GM18951 (cell line): ENCODE results near the gene ZNF319.

Source experiments
- POLR2A ChIP-seq: IDR thresholded peaks from 4 replicates; pipeline ENCODE4 v1.6.1; 2011; ENCODE audit warnings: mild to moderate bottlenecking; ENCODE audit not compliant: insufficient read length, insufficient read depth; ENCODE audit errors: extremely low read depth
- in situ Hi-C: fragments of 300-500 bp; cut with MboI; formaldehyde crosslinking; loops from one replicate; pipeline ENCODE4 v1.12.0; 2022; ENCODE audit warnings: low sequenced_read_pairs, mixed read lengths, inconsistent platforms; ENCODE audit not compliant: unreplicated experiment

The ZNF319 gene

GRCh38 chr16:57999971-58000705 lies at the start of gene ZNF319:
Gene ZNF319 (minus strand): TSS chr16:58000672. CDS start chr16:57998265, 2,407 bp downstream.
- TF ChIP-seq POLR2A: no peak
- in situ Hi-C loops: loop anchor here (25.0 kb wide), 2 partner anchors 287 to 487 kb away; partner anchors contain the start of gene PRSS54

- in situ Hi-C loops: no loop called here
Observed at GRCh38 chr16:58049232-58050185, 49.0 kb upstream of the ZNF319 start.

GRCh38 chr16:58048494-58049231 lies 48.2 kb upstream of the ZNF319 start:
- TF ChIP-seq POLR2A: no peak
- in situ Hi-C loops: no loop called here

More at GRCh38 chr16:58049232-58050185, 49.0 kb upstream of the ZNF319 start:
- no peak for TF ChIP-seq POLR2A

GRCh38 chr16:58047557-58048348 lies 47.3 kb upstream of the ZNF319 start:
- no peak for TF ChIP-seq POLR2A
- in situ Hi-C loops: no loop called here

- in situ Hi-C loops: no loop called here
- no peak for TF ChIP-seq POLR2A
Observed at GRCh38 chr16:58046936-58047335, 46.5 kb upstream of the ZNF319 start.

GRCh38 chr16:58046054-58046881 lies 45.8 kb upstream of the ZNF319 start:
- no peak for TF ChIP-seq POLR2A
- in situ Hi-C loops: no loop called here

- no peak for TF ChIP-seq POLR2A
- in situ Hi-C loops: no loop called here
Observed at GRCh38 chr16:58045096-58045495, 44.6 kb upstream of the ZNF319 start.

GRCh38 chr16:58044266-58045019 lies 44.0 kb upstream of the ZNF319 start:
- in situ Hi-C loops: no loop called here
- TF ChIP-seq POLR2A: no peak

GRCh38 chr16:58043571-58044155 lies 43.2 kb upstream of the ZNF319 start:
- in situ Hi-C loops: no loop called here
- no peak for TF ChIP-seq POLR2A

GRCh38 chr16:58042886-58043515 lies 42.5 kb upstream of the ZNF319 start:
- in situ Hi-C loops: no loop called here
- no peak for TF ChIP-seq POLR2A
